ENCODE data around the gene TECRL. TPM values are rescaled to one million over a fixed set of nuclear protein-coding genes. Genes with fewer than 3 reads are reported as not detected.

The TECRL gene
- not detected in 2 replicates for total RNA-seq

GRCh38 chr4:64409300-64409699 lies at the start of gene TECRL:
Gene TECRL (minus strand): TSS chr4:64409450. CDS start chr4:64409351, 99 bp downstream.

